Gastrocnemius medialis (tissue), 4 donors: ENCODE measurements around the gene ACACB. TPM values are rescaled to one million over a fixed set of nuclear protein-coding genes. Genes with fewer than 3 reads are reported as not detected.

ENCODE experiments used
- ATAC-seq, 2 donors: fragments of 150-250 bp; one replicate each; pipeline ENCODE4 v1.9.1; 2016
- DNase-seq, 2 donors: peaks; one replicate each; pipeline ENCODE4 v3.0.0-alpha.2; 2019
- H3K27ac ChIP-seq, 4 donors: fragments of 200-600 bp; sonication (generic); 1 replicate in 1 of 4; 2 replicates in 3 of 4; pipeline ENCODE4 v1.5.1; 2016 to 2018; ENCODE audit warnings: mild to moderate bottlenecking in 2 of 4, moderate library complexity in 1 of 4
- H3K27me3 ChIP-seq, 3 donors: fragments of 200-600 bp; sonication (generic) in 2 of 3; 1 replicate in 1 of 3; 2 replicates in 2 of 3; pipeline versions ENCODE4 v1.5.1 to v1.6.0; 2016 to 2019; ENCODE audit warnings: mild to moderate bottlenecking in 1 of 3, moderate library complexity in 1 of 3
- H3K36me3 ChIP-seq, 2 donors: fragments of 200-600 bp; sonication (generic) in 1 of 2; one replicate each; pipeline ENCODE4 v1.5.1; 2017 to 2018
- H3K4me1 ChIP-seq, 2 donors: fragments of 200-600 bp; sonication (generic) in 1 of 2; one replicate each; pipeline ENCODE4 v1.5.1; 2016 to 2017; ENCODE audit warnings: mild to moderate bottlenecking in 2 of 2
- H3K4me3 ChIP-seq, 4 donors: fragments of 200-600 bp; sonication (generic) in 3 of 4; 1 replicate in 1 of 4; 2 replicates in 3 of 4; pipeline ENCODE4 v1.5.1; 2016 to 2019; ENCODE audit warnings: mild to moderate bottlenecking in 2 of 4
- H3K9me3 ChIP-seq, 3 donors: fragments of 200-600 bp; sonication (generic) in 2 of 3; 1 replicate in 1 of 3; 2 replicates in 2 of 3; pipeline ENCODE4 v1.5.1; 2016 to 2019
- POLR2A ChIP-seq, 2 donors: fragments of 450-650 bp; IDR thresholded peaks; one replicate each; pipeline ENCODE4 v1.6.1; 2017; ENCODE audit warnings: antibody characterized with exemption in 2 of 2, mild to moderate bottlenecking in 2 of 2, moderate library complexity in 2 of 2
- in situ Hi-C, 4 donors: fragments of 200-750 bp; cut with MboI; loops; one replicate each; pipeline versions ENCODE4 v1.15.0 to v1.8.0; 2017; ENCODE audit warnings: low sequenced_read_pairs in 4 of 4
- intact Hi-C: fragments of 100-400 bp; cut with DNase I; formaldehyde crosslinking; loops from one replicate; pipeline ENCODE4 v1.15.1; 2023; ENCODE audit warnings: low total_unique reads
- total RNA-seq, 4 donors: library from RNA; depleted of rRNA; stranded (reverse); fragments of >200 nt; gene quantifications; one replicate each; pipeline versions ENCODE4 v1.1.0 to v1.2.3, GENCODE V29; 2016
- TF ChIP-seq, protein P1 (sequence below), 5 experiments: fragments of 450-650 bp in 3 of 5; fragments of 200-600 bp in 2 of 5; sonication (generic) in 2 of 5; IDR thresholded peaks in 4 of 5; conservative IDR thresholded peaks in 1 of 5; 1 replicate in 4 of 5; 2 replicates in 1 of 5; pipeline ENCODE4 v1.5.1; 2016 to 2019; ENCODE audit warnings: antibody characterized with exemption in 5 of 5, mild to moderate bottlenecking in 3 of 5, moderate library complexity in 3 of 5

ACACB gene
- total RNA-seq, 4 donors from 2014 or later, result 595 to 1,103 (median 698) TPM

DNA sequence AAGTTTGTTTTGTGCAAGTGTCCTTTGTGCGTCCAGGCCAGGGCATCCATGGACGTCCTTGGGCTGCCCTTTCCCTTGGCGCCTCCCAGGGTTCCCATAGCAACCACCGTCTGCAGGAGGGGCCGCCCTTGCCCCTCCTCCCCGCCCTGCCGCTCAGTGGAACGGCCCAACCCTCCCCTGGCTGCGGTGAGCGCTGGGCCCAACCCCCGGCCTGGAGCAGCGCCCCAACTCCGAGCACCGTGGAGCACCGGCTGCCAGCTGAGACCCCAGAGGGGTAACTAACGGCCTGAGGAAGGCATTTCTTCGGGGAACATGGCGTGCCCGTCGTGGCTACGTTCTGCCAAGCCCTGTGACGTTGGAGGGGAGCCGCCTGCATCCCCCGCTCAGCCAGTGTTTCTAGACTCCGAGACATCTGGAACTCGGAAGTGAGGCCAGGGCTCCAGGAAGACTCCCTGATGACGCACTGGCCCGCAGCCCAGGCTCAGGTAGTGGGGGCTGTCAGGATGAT, 5.3 kb upstream of the ACACB start:
- TF ChIP-seq, protein P1, sequence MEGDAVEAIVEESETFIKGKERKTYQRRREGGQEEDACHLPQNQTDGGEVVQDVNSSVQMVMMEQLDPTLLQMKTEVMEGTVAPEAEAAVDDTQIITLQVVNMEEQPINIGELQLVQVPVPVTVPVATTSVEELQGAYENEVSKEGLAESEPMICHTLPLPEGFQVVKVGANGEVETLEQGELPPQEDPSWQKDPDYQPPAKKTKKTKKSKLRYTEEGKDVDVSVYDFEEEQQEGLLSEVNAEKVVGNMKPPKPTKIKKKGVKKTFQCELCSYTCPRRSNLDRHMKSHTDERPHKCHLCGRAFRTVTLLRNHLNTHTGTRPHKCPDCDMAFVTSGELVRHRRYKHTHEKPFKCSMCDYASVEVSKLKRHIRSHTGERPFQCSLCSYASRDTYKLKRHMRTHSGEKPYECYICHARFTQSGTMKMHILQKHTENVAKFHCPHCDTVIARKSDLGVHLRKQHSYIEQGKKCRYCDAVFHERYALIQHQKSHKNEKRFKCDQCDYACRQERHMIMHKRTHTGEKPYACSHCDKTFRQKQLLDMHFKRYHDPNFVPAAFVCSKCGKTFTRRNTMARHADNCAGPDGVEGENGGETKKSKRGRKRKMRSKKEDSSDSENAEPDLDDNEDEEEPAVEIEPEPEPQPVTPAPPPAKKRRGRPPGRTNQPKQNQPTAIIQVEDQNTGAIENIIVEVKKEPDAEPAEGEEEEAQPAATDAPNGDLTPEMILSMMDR (IDR thresholded peaks at IDR 0.05 in 4 of 5, conservative IDR thresholded peaks at IDR 0.05 in 1 of 5), result peak in 1 of 5 experiments; percentile 13
- peak; percentile 52 to 66 for TF ChIP-seq POLR2A (IDR thresholded peaks at IDR 0.05)
- H3K4me3 ChIP-seq, result peak overlapping the region; percentile 54 to 60 (median 58)
- intact Hi-C loops, result loop anchor here (5.0 to 10.0 kb wide), 2 partner anchors 51 to 316 kb away; no protein-coding TSS in a partner anchor
- peaks cover 0 to 23% of the 10 kb centered on the region in 2 donors for H3K36me3 ChIP-seq
- in situ Hi-C loops, result loop anchor here in 1 of 4 donors (25.0 kb wide), 1 partner anchor 424 kb away; no protein-coding TSS in a partner anchor
- peak; percentile 76 to 84 for DNase-seq
- peak; percentile 8 to 22 for ATAC-seq
- peaks cover 27 to 43% of the 10 kb centered on the region in 2 donors for H3K4me1 ChIP-seq
- H3K9me3 ChIP-seq, result no peaks in the 10 kb centered on the region
- peak overlapping the region; percentile 93 to 99 (median 97) for H3K27ac ChIP-seq
- H3K27me3 ChIP-seq, result no peaks in the 10 kb centered on the region

DNA sequence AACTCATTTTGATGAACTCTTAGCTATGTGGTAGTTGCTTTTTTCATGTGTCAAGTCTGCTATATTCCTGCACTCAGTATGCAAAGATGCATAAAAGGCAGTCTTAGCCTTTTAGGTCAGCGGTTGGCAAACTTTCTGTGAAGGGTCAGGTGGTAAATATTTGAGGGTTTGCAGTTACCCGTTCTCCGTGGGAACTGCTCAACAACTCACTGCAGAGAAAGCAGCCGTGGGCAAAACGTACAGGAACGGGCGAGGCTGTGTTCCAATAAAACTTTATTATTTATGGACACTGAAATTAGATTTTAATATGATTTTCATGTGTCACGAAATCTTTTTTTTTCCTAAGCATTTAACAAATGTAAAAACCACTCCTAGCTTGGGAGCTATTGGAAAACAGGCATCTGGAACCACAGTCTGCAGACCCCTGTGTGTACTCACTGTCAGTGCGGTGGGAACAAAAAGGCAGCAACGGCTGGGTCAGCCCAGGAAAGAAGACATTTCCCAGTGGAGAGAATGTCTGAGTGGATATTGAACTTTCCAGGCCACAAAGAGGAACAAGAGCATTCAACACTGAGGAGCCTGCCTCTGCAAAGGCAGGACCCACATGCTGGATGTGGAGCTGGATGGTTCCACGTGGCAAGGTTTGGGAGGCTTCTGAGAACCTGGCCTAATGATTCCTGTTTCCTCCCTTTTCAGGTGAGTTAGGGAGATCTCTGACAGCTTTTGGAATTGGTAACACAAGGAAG, 3.5 kb upstream of the ACACB start:
- no peak for ATAC-seq
- Histone ChIP-seq H3K4me3 (no peak overlapping the region), H3K4me1 (peaks cover 27 to 57% of the 10 kb centered on the region in 2 donors), H3K27me3 (no peaks in the 10 kb centered on the region), H3K36me3 (peaks cover 0 to 13% of the 10 kb centered on the region in 2 donors), H3K9me3 (no peaks in the 10 kb centered on the region), H3K27ac (peak overlapping the region; percentile 93 to 99 (median 97))
- no peak for DNase-seq
- TF ChIP-seq, protein P1 (IDR thresholded peaks at IDR 0.05 in 4 of 5, conservative IDR thresholded peaks at IDR 0.05 in 1 of 5), result no peak
- TF ChIP-seq POLR2A (IDR thresholded peaks at IDR 0.05), result no peak
- intact Hi-C loops, result loop anchor here (5.0 to 10.0 kb wide), 2 partner anchors 49 to 318 kb away; no protein-coding TSS in a partner anchor
- in situ Hi-C loops, result loop anchor here in 1 of 4 donors (25.0 kb wide), 1 partner anchor 426 kb away; no protein-coding TSS in a partner anchor

DNA sequence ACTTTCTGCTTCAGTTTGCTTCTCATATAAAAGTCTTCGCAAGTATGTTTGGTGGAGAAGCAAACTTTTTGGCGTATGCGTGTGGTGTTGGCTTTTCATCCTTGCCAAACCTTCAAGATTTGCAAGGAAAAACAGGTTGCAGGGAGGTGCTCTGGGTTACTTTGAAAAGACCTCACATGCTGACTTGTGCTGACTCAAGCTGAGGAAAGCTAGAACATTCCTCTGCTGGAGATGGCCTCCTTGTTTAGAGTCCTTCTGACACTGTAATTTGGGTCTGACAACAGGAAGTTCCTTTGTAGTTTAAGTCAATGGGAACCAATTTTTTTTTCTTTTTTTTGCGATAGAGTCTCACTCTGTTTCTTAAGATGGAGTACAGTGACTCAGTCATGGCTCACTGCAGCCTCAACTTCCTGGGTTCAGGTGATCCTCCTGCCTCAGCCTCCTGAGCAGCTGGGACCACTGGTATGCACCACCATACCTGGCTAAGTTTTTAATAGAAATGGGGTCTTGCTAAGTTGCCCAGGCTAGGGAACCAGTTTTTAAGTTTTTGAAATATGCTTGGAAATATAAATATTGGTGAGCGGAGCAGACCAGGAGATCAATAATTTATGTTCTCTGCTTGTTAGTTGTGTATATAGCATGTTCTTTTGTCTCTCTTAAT, 2.6 kb upstream of the ACACB start:
- no peak for ATAC-seq
- in situ Hi-C loops, result loop anchor here in 1 of 4 donors (25.0 kb wide), 1 partner anchor 426 kb away; no protein-coding TSS in a partner anchor
- H3K36me3 ChIP-seq, result peaks cover 0 to 8% of the 10 kb centered on the region in 2 donors
- intact Hi-C loops, result loop anchor here (5.0 to 10.0 kb wide), 2 partner anchors 49 to 319 kb away; no protein-coding TSS in a partner anchor
- no peaks in the 10 kb centered on the region for H3K27me3 ChIP-seq
- H3K4me1 ChIP-seq, result peaks cover 27 to 62% of the 10 kb centered on the region in 2 donors
- no peak for DNase-seq
- H3K27ac ChIP-seq, result peak overlapping the region; percentile 93 to 99 (median 97)
- H3K4me3 ChIP-seq, result no peak overlapping the region
- TF ChIP-seq, protein P1 (IDR thresholded peaks at IDR 0.05 in 4 of 5, conservative IDR thresholded peaks at IDR 0.05 in 1 of 5), result no peak
- TF ChIP-seq POLR2A (IDR thresholded peaks at IDR 0.05), result no peak
- H3K9me3 ChIP-seq, result no peaks in the 10 kb centered on the region

DNA sequence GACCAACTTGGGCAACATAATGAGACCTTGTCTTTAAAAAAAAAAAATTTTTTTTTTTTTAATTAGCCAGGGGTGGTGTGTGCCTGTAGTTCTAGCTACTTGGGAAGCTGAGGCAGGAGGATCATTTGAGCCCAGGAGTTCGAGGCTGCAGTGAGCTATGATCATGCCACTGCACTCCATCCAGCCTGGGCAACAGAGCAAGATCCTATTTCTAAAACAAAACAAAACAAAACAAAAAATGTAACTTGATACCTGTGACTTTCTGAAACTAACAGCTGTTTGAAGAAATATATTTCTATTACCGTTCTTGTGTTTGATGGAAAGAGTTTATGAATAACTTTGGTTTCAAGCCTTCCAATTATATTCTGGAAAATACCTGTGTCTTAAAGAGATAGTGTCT, 1.7 kb upstream of the ACACB start:
- intact Hi-C loops (loop anchor here (5.0 to 10.0 kb wide), 3 partner anchors 48 to 422 kb away; no protein-coding TSS in a partner anchor), in situ Hi-C loops (loop anchor here in 1 of 4 donors (25.0 kb wide), 1 partner anchor 427 kb away; no protein-coding TSS in a partner anchor)
- no peak for DNase-seq
- TF ChIP-seq, protein P1 (IDR thresholded peaks at IDR 0.05 in 4 of 5, conservative IDR thresholded peaks at IDR 0.05 in 1 of 5), result no peak
- TF ChIP-seq POLR2A (IDR thresholded peaks at IDR 0.05), result no peak
- Histone ChIP-seq H3K4me1 (peaks cover 31 to 69% of the 10 kb centered on the region in 2 donors), H3K36me3 (peaks cover 0 to 6% of the 10 kb centered on the region in 2 donors), H3K9me3 (no peaks in the 10 kb centered on the region), H3K27me3 (no peaks in the 10 kb centered on the region), H3K27ac (peak overlapping the region; percentile 93 to 99 (median 97)), H3K4me3 (peak overlapping the region in 3 of 4 donors; percentile 6 to 21 (median 17))
- ATAC-seq, result no peak
